K562 (cell line): Measurements from ENCODE around the gene MANBA. TPM values are rescaled to one million over a fixed set of nuclear protein-coding genes. Genes with fewer than 3 reads are reported as not detected.

ENCODE experiments used
- ATAC-seq: fragments of 200-7000 bp; cut with Tn5 transposase; 3 replicates; pipeline ENCODE4 v1.9.1; 2020; ENCODE audit warnings: moderate library complexity
- BruUV-seq: library from RNA; stranded (reverse); fragments of 400-500 nt; replicated peaks from 2 replicates; lab custom pipeline; 2021; lab: Mats Ljungman, UMichigan
- CTCF ChIA-PET: fragments of 300-600 bp; formaldehyde crosslinking; extraction: SDS; loops from one replicate; lab custom pipeline; 2021; ENCODE audit warnings: low intra/inter-chr PET ratio; lab: Yijun Ruan, JAX
- POLR2A ChIA-PET: fragments of 300-600, 350-650 bp; sonication (Branson Sonifier 250); formaldehyde crosslinking; extraction: SDS; loops from one replicate; lab custom pipeline; 2021; ENCODE audit warnings: antibody characterized with exemption, inconsistent platforms; lab: Yijun Ruan, JAX
- DNase-seq, 4 experiments: peaks; one replicate each; pipeline versions ENCODE4 v3.0.0 to v3.0.0-alpha.2; 2011 to 2018; ENCODE audit warnings: low spot score in 3 of 4, mixed read lengths in 3 of 4; ENCODE audit errors: extremely low read depth in 1 of 4
- FAIRE-seq: peaks from 2 replicates; lab custom pipeline; 2011; peaks lifted over from hg19 to GRCh38; lab: Jason Lieb, UNC
- H2AFZ ChIP-seq: 2 replicates; pipeline ENCODE4 v1.6.0; 2011; ENCODE audit warnings: low read depth, low read length, control low read depth, inconsistent platforms
- H3K27ac ChIP-seq: fragments of 200-600 bp; 3 replicates; pipeline ENCODE4 v1.8.0; 2011; ENCODE audit warnings: low read depth, mild to moderate bottlenecking, control low read depth, inconsistent platforms, low read length, moderate library complexity, mixed read lengths; ENCODE audit errors: extremely low read depth
- H3K27me3 ChIP-seq, 2 experiments: fragments of 300-600 bp in 1 of 2; 2 replicates in 1 of 2; 3 replicates in 1 of 2; pipeline versions ENCODE4 v1.6.0 to v1.8.0; 2011; ENCODE audit warnings: inconsistent platforms in 2 of 2, low read length in 2 of 2, mild to moderate bottlenecking in 1 of 2, mixed read lengths in 1 of 2, moderate library complexity in 1 of 2; ENCODE audit not compliant: control insufficient read depth in 2 of 2, insufficient read depth in 2 of 2
- H3K36me3 ChIP-seq: fragments of 300-600 bp; 3 replicates; pipeline ENCODE4 v1.8.0; 2011; ENCODE audit warnings: mild to moderate bottlenecking, low read length, inconsistent platforms; ENCODE audit not compliant: control insufficient read depth, insufficient read depth
- H3K4me1 ChIP-seq, 2 experiments: fragments of 200-600 bp in 1 of 2; replicated peaks in 1 of 2; 2 replicates in 1 of 2; 3 replicates in 1 of 2; pipeline versions ENCODE4 v1.5.1 to v1.8.0; 2011; ENCODE audit warnings: inconsistent platforms in 2 of 2, low read length in 2 of 2, mild to moderate bottlenecking in 1 of 2, mixed read lengths in 1 of 2, moderate library complexity in 1 of 2; ENCODE audit not compliant: control insufficient read depth in 2 of 2, insufficient read depth in 2 of 2
- H3K4me2 ChIP-seq: 2 replicates; pipeline ENCODE4 v1.6.1; 2011; ENCODE audit warnings: low read length, control low read depth, inconsistent platforms, mixed read lengths; ENCODE audit not compliant: insufficient read depth
- H3K4me3 ChIP-seq: fragments of 200-600 bp; sonication (generic), shearing (Covaris generic); 2 replicates; pipeline ENCODE4 v1.5.1; 2016; ENCODE audit warnings: control low read depth, inconsistent platforms
- H3K79me2 ChIP-seq: fragments of 200-600 bp; 3 replicates; pipeline ENCODE4 v1.8.0; 2011; ENCODE audit warnings: low read length, inconsistent platforms; ENCODE audit not compliant: control insufficient read depth, insufficient read depth
- H3K9ac ChIP-seq, 2 experiments: 2 replicates each; pipeline versions ENCODE4 v1.6.0 to v1.6.1; 2011; ENCODE audit warnings: low read depth in 2 of 2, low read length in 2 of 2, control low read depth in 1 of 2, inconsistent platforms in 1 of 2, mild to moderate bottlenecking in 1 of 2, mixed read lengths in 1 of 2; ENCODE audit not compliant: insufficient read depth in 1 of 2
- H3K9me1 ChIP-seq: one replicate; pipeline ENCODE4 v1.6.0; 2011; ENCODE audit warnings: inconsistent platforms, mild to moderate bottlenecking, low read length, moderate library complexity; ENCODE audit not compliant: control insufficient read depth, insufficient read depth
- H3K9me3 ChIP-seq: replicated peaks from 2 replicates; pipeline ENCODE4 v1.5.1; 2011; ENCODE audit warnings: low read depth, low read length, inconsistent platforms; ENCODE audit not compliant: control insufficient read depth, insufficient read depth
- H4K20me1 ChIP-seq: replicated peaks from 2 replicates; pipeline ENCODE4 v1.6.1; 2011; ENCODE audit warnings: low read length, inconsistent platforms, mixed read lengths; ENCODE audit not compliant: control insufficient read depth, insufficient read depth
- AFF4 ChIP-seq: sonication (generic); formaldehyde crosslinking; IDR thresholded peaks from 2 replicates; pipeline ENCODE4 v1.8.0; 2023; ENCODE audit warnings: mild to moderate bottlenecking, missing genetic modification reagents
- CHD2 ChIP-seq: IDR thresholded peaks from 2 replicates; pipeline ENCODE4 v1.6.1; 2011; ENCODE audit warnings: low read depth, low read length
- HMGXB4 ChIP-seq: sonication (generic); formaldehyde crosslinking; IDR thresholded peaks from 2 replicates; pipeline ENCODE4 v1.8.1; 2023; ENCODE audit warnings: mild to moderate bottlenecking, missing genetic modification reagents
- SIRT6 ChIP-seq: IDR thresholded peaks from one replicate; pipeline ENCODE4 v1.6.1; 2012; ENCODE audit warnings: low read depth, mild to moderate bottlenecking, control low read depth, inconsistent platforms, low read length, moderate library complexity
- SP1 ChIP-seq: sonication (generic); formaldehyde crosslinking; IDR thresholded peaks from 2 replicates; pipeline ENCODE4 v1.8.1; 2022; ENCODE audit warnings: mild to moderate bottlenecking, missing genetic modification reagents
- ZNF551 ChIP-seq: fragments of 250-450 bp; sonication (Bioruptor Pico); IDR thresholded peaks from 2 replicates; pipeline ENCODE4 v1.5.0; 2021; ENCODE audit warnings: mild to moderate bottlenecking, moderate library complexity
- WGBS: fragments of 100-300 bp; shearing (Covaris generic); methylation state at CpG from one replicate; pipeline ENCODE4 v1.1.6; 2016; ENCODE audit warnings: low coverage, mixed read lengths; ENCODE audit not compliant: insufficient coverage; ENCODE audit errors: missing lambda C conversion rate; 5-methylcytosine and 5-hydroxymethylcytosine counted together
- in situ Hi-C: fragments of 300-500 bp; cut with MboI; formaldehyde crosslinking; loops from 4 replicates; pipeline ENCODE4 v1.15.0; 2018; ENCODE audit warnings: inconsistent platforms, mixed read lengths
- intact Hi-C: fragments of 100-400 bp; cut with micrococcal nuclease; formaldehyde crosslinking; loops from 2 replicates; pipeline ENCODE4 v1.14.2; 2022
- polyA plus RNA-seq, 8 experiments: library from polyadenylated mRNA; depleted of rRNA in 4 of 8; stranded (reverse) in 5 of 8; unstranded in 3 of 8; fragments of >200 nt; fragmentation: Nextera tagmentation in 2 of 8; fragmentation: Illumina TruSeq in 1 of 8; extraction: Ambion mirVana in 2 of 8; extraction: Trizol in 1 of 8; gene quantifications; 2 replicates each; pipeline versions ENCODE4 v1.2.1 to v1.2.3, GENCODE V29; 2011 to 2014; ENCODE audit warnings: inconsistent platforms in 1 of 8, missing spikeins in 1 of 8
- total RNA-seq, 7 experiments: library from RNA; depleted of rRNA in 6 of 7; stranded (reverse); fragments of >200 nt in 6 of 7; fragmentation: Illumina TruSeq in 2 of 7; extraction: Trizol in 2 of 7; gene quantifications; 2 replicates each; pipeline versions ENCODE4 v1.2.1 to v1.2.3, GENCODE V29; 2011 to 2021; ENCODE audit warnings: low replicate concordance in 1 of 7

Gene MANBA
- total and polyA plus RNA-seq, 9 of the 15 experiments (the other 6 are each of a cell fraction or from before 2014, with no cell fraction given), result 1.8 to 12.9 (median 7.7) TPM

- in situ Hi-C loops (no loop called here), intact Hi-C loops (no loop called here)
- FAIRE-seq (no peak), ATAC-seq (no peak), DNase-seq (no peak)
- TF ChIP-seq AFF4 (CRISPR knock-in tag), result no peak
- TF ChIP-seq CHD2, result no peak
- no peak for TF ChIP-seq SIRT6
- no peak for TF ChIP-seq HMGXB4 (CRISPR knock-in tag)
- no peak for TF ChIP-seq ZNF551 (CRISPR knock-in tag)
- no peak for TF ChIP-seq SP1 (CRISPR knock-in tag)
- Histone ChIP-seq H3K9me3 (no peaks in the 10 kb centered on the region), H3K27me3 (no peaks in the 10 kb centered on the region), H3K4me3 (no peak overlapping the region), H3K36me3 (no peaks in the 10 kb centered on the region; the same call in 2 of the 3 replicates), H3K4me1 (peaks cover 0 to 8% of the 10 kb centered on the region in 2 experiments; a peak in 1 of 5 replicates), H4K20me1 (no peaks in the 10 kb centered on the region), H2AFZ (no peak overlapping the region), H3K9me1 (no peaks in the 10 kb centered on the region), H3K9ac (no peak overlapping the region), H3K27ac (no peak overlapping the region), H3K4me2 (no peak overlapping the region), H3K79me2 (peaks cover 10% of the 10 kb centered on the region)
- no TSS peak for BruUV-seq
- ChIA-PET CTCF (no interaction called here), POLR2A (interaction anchor here (0.8 kb wide), 1 partner anchor 74 kb away, joined by 3 read pairs; the partner anchor contains the start of gene UBE2D3)
- 59% methylated on average over 2 of the region's 2 CpGs for WGBS
These were observed 6.7 kb downstream of the MANBA start for GRCh38 chr4:102754044-102754443.
